Endothelial cell of umbilical vein (primary cell): ENCODE measurements around the gene TMEM273. TPM values are rescaled to one million over a fixed set of nuclear protein-coding genes. Genes with fewer than 3 reads are reported as not detected.

Experiments used
- BruUV-seq: library from RNA; stranded (reverse); fragments of 400-500 nt; replicated peaks from 2 replicates; lab custom pipeline; 2021; lab: Mats Ljungman, UMichigan
- CTCF ChIA-PET: fragments of 300-600, 350-600 bp; sonication (Branson Sonifier 250); formaldehyde crosslinking; loops from one replicate; lab custom pipeline; 2021; ENCODE audit warnings: antibody characterized with exemption, inconsistent platforms; lab: Charles Lee
- POLR2A ChIA-PET: fragments of 300-600, 350-600 bp; sonication (Branson Sonifier 250); formaldehyde crosslinking; loops from one replicate; lab custom pipeline; 2021; ENCODE audit warnings: antibody characterized with exemption, inconsistent platforms; lab: Charles Lee
- DNase-seq: peaks from one replicate; pipeline ENCODE4 v3.0.0-alpha.2; 2011; ENCODE audit warnings: low read depth, low spot score
- FAIRE-seq: peaks from 2 replicates; lab custom pipeline; 2011; peaks lifted over from hg19 to GRCh38; lab: Jason Lieb, UNC
- H2AFZ ChIP-seq: 2 replicates; pipeline ENCODE4 v1.6.0; 2012; ENCODE audit warnings: low read depth, low read length, control low read depth, inconsistent platforms
- H3K27ac ChIP-seq: 2 replicates; pipeline ENCODE4 v1.5.1; 2011; ENCODE audit warnings: low read depth, mild to moderate bottlenecking, control low read depth, low read length, moderate library complexity; ENCODE audit not compliant: insufficient read depth
- H3K27me3 ChIP-seq, 2 experiments: 2 replicates each; pipeline versions ENCODE4 v1.6.0 to v1.6.1; 2011; ENCODE audit warnings: low read length in 2 of 2, mixed read lengths in 1 of 2; ENCODE audit not compliant: control insufficient read depth in 2 of 2, insufficient read depth in 2 of 2
- H3K36me3 ChIP-seq, 2 experiments: 2 replicates in 1 of 2; 3 replicates in 1 of 2; pipeline ENCODE4 v1.5.1; 2011; ENCODE audit warnings: low read length in 2 of 2, mild to moderate bottlenecking in 1 of 2, moderate library complexity in 1 of 2; ENCODE audit not compliant: control insufficient read depth in 2 of 2, insufficient read depth in 2 of 2; ENCODE audit errors: extremely low read depth in 1 of 2
- H3K4me1 ChIP-seq: 3 replicates; pipeline ENCODE4 v1.5.1; 2011; ENCODE audit warnings: mild to moderate bottlenecking, low read length; ENCODE audit not compliant: control insufficient read depth, insufficient read depth; ENCODE audit errors: extremely low read depth
- H3K4me2 ChIP-seq: 2 replicates; pipeline ENCODE4 v1.6.1; 2011; ENCODE audit warnings: low read length, control low read depth, mixed read lengths; ENCODE audit not compliant: insufficient read depth
- H3K4me3 ChIP-seq, 3 experiments: fragments of 200-600 bp in 1 of 3; sonication (generic), shearing (Covaris generic) in 1 of 3; replicated peaks in 1 of 3; 2 replicates each; pipeline ENCODE4 v1.5.1; 2011 to 2016; ENCODE audit warnings: control low read depth in 3 of 3, low read length in 3 of 3, mild to moderate bottlenecking in 2 of 3, inconsistent platforms in 1 of 3, low read depth in 1 of 3, moderate library complexity in 1 of 3; ENCODE audit not compliant: insufficient read depth in 1 of 3
- H3K79me2 ChIP-seq: 2 replicates; pipeline ENCODE4 v1.6.0; 2012; ENCODE audit warnings: low read length, inconsistent platforms; ENCODE audit not compliant: control insufficient read depth, insufficient read depth
- H3K9ac ChIP-seq: replicated peaks from 2 replicates; pipeline ENCODE3; 2011; ENCODE audit warnings: low read length, control low read depth; ENCODE audit not compliant: insufficient read depth; ENCODE audit errors: extremely low read depth
- H3K9me1 ChIP-seq: replicated peaks from 3 replicates; pipeline ENCODE4 v1.6.0; 2011; ENCODE audit warnings: mild to moderate bottlenecking, low read length; ENCODE audit not compliant: control insufficient read depth, insufficient read depth; ENCODE audit errors: extremely low read depth
- H3K9me3 ChIP-seq: replicated peaks from 2 replicates; pipeline ENCODE4 v1.5.1; 2012; ENCODE audit warnings: low read length, inconsistent platforms; ENCODE audit not compliant: control insufficient read depth, insufficient read depth
- H4K20me1 ChIP-seq: replicated peaks from 2 replicates; pipeline ENCODE3; 2011; ENCODE audit warnings: mild to moderate bottlenecking, low read length; ENCODE audit not compliant: control insufficient read depth, insufficient read depth; ENCODE audit errors: extremely low read depth
- CTCF ChIP-seq, 2 donors: IDR thresholded peaks; 1 replicate in 1 of 2; 2 replicates in 1 of 2; pipeline ENCODE4 v1.5.1; 2011; ENCODE audit warnings: low read length in 2 of 2, mild to moderate bottlenecking in 2 of 2, moderate library complexity in 2 of 2, control low read depth in 1 of 2, inconsistent platforms in 1 of 2, low read depth in 1 of 2; ENCODE audit not compliant: insufficient read depth in 1 of 2; ENCODE audit errors: extremely low read depth in 1 of 2
- EZH2 ChIP-seq: IDR thresholded peaks from 2 replicates; pipeline ENCODE4 v1.6.1; 2012; ENCODE audit warnings: borderline replicate concordance, low read depth, mild to moderate bottlenecking, moderate library complexity, low read length, inconsistent platforms; ENCODE audit not compliant: severe bottlenecking
- FOS ChIP-seq: IDR thresholded peaks from 2 replicates; pipeline ENCODE4 v1.6.1; 2011; ENCODE audit warnings: mild to moderate bottlenecking, low read length, moderate library complexity, borderline replicate concordance; ENCODE audit not compliant: insufficient read depth
- GATA2 ChIP-seq: IDR thresholded peaks from 2 replicates; pipeline ENCODE4 v1.7.0; 2011; ENCODE audit warnings: low read depth, mild to moderate bottlenecking, moderate library complexity, mixed read lengths, low read length; ENCODE audit not compliant: insufficient read length, insufficient read depth
- JUN ChIP-seq: IDR thresholded peaks from 2 replicates; pipeline ENCODE4 v1.6.1; 2011; ENCODE audit warnings: borderline replicate concordance, low read depth; ENCODE audit not compliant: insufficient read length, insufficient read depth
- MAX ChIP-seq: IDR thresholded peaks from 2 replicates; pipeline ENCODE4 v1.6.1; 2011; ENCODE audit not compliant: insufficient read depth, insufficient read length
- MYC ChIP-seq: IDR thresholded peaks from one replicate; pipeline ENCODE4 v1.6.1; 2011; ENCODE audit warnings: mild to moderate bottlenecking, low read depth, low read length
- POLR2A ChIP-seq: IDR thresholded peaks from 2 replicates; pipeline ENCODE4 v1.6.1; 2012; ENCODE audit warnings: low read depth, mild to moderate bottlenecking, control low read depth, low read length
- POLR2AphosphoS5 ChIP-seq: IDR thresholded peaks from 2 replicates; pipeline ENCODE4 v1.6.1; 2012; ENCODE audit warnings: low read depth, mild to moderate bottlenecking, control low read depth, low read length, moderate library complexity; ENCODE audit not compliant: insufficient read depth
- dilution Hi-C: fragments of 300-500 bp; cut with MboI; formaldehyde crosslinking; loops from one replicate; pipeline ENCODE4 v1.15.0; 2019; ENCODE audit warnings: low sequenced_read_pairs; ENCODE audit not compliant: extremely low pct_ligation_motif_present
- intact Hi-C: fragments of 100-400 bp; cut with micrococcal nuclease; formaldehyde crosslinking; loops from one replicate; pipeline ENCODE4 v1.10.0; 2022
- polyA plus RNA-seq, 4 experiments: library from polyadenylated mRNA; depleted of rRNA in 3 of 4; stranded (reverse) in 3 of 4; unstranded in 1 of 4; fragments of >200 nt; gene quantifications; 2 replicates each; pipeline versions ENCODE4 v1.2.1 to v1.2.3, GENCODE V29; 2011 to 2012; ENCODE audit warnings: missing spikeins in 1 of 4
- total RNA-seq: library from RNA; stranded (reverse); gene quantifications from 2 replicates; pipeline ENCODE4 v1.2.3, GENCODE V29; 2021

TMEM273 gene
- total and polyA plus RNA-seq, 2 donors (not counting 3 experiments of a cell fraction or from before 2014, with no cell fraction given), result 1.9 to 3.7 TPM

- TF ChIP-seq JUN (peak; percentile 43), EZH2 (no peak), CTCF (IDR thresholded peaks at IDR 0.05; ENCODE audit: extremely low read depth in 1 of 2, insufficient read depth in 1 of 2, low read depth in 1 of 2, low read length in 2 of 2) (no peak), POLR2AphosphoS5 (no peak), GATA2 (peak; percentile 49), POLR2A (no peak), MAX (peak; percentile 36), MYC (no peak), FOS (no peak)
- peaks cover 16% of the 10 kb centered on the region for H3K4me1 ChIP-seq
- DNase-seq, result peak; percentile 74
- H3K27ac ChIP-seq, result peak overlapping the region; percentile 38
- FAIRE-seq, result peak; percentile 81
- no peak overlapping the region for H3K4me3 ChIP-seq
- no peaks in the 10 kb centered on the region for H3K9me3 ChIP-seq
- H3K36me3 ChIP-seq, result no peaks in the 10 kb centered on the region
- BruUV-seq, result no TSS peak
- peaks cover 0 to 5% of the 10 kb centered on the region in 2 experiments for H3K27me3 ChIP-seq
- dilution Hi-C loops, result no loop called here
- ChIA-PET CTCF (interaction anchor here (1.8 kb wide), 1 partner anchor 20 kb away, joined by 4 read pairs; no protein-coding TSS in a partner anchor), POLR2A (no interaction called here)
- no peaks in the 10 kb centered on the region for H3K9me1 ChIP-seq
- H4K20me1 ChIP-seq, result no peaks in the 10 kb centered on the region
- no peak overlapping the region for H3K9ac ChIP-seq
- H2AFZ ChIP-seq, result no peak overlapping the region
- H3K4me2 ChIP-seq, result peak overlapping the region; percentile 34
- intact Hi-C loops, result loop anchor here (1.0 to 10.0 kb wide), 2 partner anchors 10 to 351 kb away; partner anchors contain the start of gene ERCC6
- H3K79me2 ChIP-seq, result no peaks in the 10 kb centered on the region
These were observed 4.3 kb downstream of the TMEM273 start for GRCh38 chr10:49183596-49184542.
